LNCAP (cell line): ENCODE measurements around the gene SPATA16.

Experiments used
- TF ChIP-seq, protein P1 (sequence below): fragments of 450-650 bp; IDR thresholded peaks from 2 replicates; pipeline ENCODE4 v1.5.1; 2017; ENCODE audit warnings: mild to moderate bottlenecking

SPATA16 gene

DNA sequence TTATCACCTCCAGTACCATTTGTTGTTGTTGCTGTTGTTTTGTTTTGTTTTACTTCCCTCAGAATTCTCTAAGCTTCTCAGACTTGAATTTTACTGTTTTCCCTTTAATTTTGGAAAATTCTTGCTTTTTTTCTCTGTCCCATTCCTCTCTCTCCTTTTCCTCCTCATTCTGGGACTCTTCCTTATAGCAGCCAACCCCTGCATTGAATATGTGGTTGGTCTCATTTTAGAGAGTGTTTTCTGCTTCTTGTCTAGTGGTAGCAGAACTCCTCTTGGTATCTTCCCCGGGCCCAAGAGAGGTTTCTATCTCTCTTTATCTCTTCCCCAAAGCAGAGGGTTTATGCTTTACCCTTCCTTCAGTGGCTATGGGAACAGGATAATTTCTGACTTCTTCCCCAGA lies 113.6 kb downstream of the SPATA16 start:
- TF ChIP-seq, protein P1, sequence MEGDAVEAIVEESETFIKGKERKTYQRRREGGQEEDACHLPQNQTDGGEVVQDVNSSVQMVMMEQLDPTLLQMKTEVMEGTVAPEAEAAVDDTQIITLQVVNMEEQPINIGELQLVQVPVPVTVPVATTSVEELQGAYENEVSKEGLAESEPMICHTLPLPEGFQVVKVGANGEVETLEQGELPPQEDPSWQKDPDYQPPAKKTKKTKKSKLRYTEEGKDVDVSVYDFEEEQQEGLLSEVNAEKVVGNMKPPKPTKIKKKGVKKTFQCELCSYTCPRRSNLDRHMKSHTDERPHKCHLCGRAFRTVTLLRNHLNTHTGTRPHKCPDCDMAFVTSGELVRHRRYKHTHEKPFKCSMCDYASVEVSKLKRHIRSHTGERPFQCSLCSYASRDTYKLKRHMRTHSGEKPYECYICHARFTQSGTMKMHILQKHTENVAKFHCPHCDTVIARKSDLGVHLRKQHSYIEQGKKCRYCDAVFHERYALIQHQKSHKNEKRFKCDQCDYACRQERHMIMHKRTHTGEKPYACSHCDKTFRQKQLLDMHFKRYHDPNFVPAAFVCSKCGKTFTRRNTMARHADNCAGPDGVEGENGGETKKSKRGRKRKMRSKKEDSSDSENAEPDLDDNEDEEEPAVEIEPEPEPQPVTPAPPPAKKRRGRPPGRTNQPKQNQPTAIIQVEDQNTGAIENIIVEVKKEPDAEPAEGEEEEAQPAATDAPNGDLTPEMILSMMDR = no peak

DNA sequence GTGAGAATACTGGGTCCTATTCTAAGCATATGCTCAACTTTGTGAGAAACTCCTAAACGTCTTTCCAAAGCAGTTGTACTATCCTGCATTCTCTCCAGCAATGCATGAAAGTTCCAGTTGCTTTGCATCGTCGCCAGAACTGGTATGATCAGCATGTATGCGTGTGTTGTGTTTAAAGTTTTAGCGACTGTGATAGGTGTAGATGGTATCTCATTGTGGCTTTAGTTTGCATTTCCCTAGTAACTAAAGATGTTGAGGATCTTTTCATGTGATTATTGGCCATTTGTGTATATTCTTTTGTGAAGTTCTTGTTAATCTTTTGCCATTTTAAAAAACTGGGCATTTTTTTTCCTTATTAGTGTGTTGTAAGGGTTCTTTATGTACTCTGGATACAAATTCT lies 115.1 kb downstream of the SPATA16 start:
- TF ChIP-seq, protein P1 = no peak

DNA sequence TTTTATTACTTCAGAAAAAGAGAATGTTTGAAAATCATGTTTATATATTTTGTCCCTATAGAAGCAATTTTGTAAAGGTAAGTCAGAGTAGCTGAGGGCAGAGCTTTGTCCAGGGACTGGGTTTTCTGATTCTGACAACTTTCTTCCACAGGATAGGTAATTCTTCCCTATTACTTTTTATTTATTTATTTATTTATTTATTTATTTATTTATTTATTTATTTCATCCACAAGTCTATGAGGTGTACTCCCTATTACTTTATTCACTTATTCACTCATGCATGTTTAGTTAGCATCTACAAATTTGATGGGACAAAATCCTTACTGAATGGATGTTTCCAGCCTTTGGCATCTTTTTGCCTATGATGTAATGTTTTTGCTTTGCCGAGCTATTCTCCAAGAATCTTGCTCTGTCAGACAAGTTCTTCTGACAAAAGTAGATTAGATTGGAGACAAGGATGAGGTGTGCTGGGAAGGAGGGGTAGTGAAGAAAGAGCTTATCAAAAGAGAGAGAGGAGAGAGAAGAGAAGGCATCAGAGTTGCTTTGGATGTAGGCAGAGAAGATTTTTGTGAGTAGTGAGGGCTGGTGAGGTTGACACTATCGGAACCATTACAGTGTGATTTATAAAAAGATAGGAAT lies 119.4 kb downstream of the SPATA16 start:
- TF ChIP-seq, protein P1 = no peak

DNA sequence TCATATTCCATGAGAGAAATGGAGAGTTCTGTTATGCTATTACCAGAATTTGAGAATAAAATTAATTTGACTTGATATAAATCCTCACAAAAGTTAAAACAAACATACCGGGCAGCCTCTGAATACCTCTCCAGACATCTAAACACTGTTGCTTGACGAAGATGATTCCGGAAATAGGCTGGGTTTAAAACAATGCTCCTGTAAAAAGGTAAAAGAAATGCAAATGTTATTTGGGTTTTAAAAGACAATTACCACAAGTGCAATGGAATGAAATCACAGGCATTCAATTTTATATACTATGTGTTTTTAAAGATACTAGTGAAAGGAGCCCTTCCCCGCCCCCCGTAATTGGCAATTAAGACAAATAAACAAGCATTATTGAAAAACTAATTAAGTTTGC lies 121.7 kb downstream of the SPATA16 start:
- TF ChIP-seq, protein P1 = no peak

DNA sequence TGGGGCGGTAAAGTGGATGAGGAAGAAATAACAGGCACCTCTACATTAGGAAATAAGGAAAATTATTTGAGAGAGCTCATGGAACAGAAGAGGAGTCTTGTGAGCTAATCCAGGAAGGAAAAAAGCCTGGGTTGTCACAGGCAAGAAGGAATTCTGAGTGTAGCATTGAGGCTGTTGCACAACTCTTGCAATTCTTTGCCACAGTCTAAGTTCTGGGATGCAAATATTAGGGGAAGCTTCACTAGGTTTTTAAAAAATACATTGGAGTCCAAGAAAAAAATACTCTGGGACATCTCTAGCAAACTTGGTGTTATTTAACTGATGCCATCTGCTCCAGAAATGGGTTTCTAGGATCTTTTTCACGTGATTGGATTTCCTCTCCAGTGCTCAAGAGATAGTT lies 122.3 kb downstream of the SPATA16 start:
- TF ChIP-seq, protein P1 = no peak

DNA sequence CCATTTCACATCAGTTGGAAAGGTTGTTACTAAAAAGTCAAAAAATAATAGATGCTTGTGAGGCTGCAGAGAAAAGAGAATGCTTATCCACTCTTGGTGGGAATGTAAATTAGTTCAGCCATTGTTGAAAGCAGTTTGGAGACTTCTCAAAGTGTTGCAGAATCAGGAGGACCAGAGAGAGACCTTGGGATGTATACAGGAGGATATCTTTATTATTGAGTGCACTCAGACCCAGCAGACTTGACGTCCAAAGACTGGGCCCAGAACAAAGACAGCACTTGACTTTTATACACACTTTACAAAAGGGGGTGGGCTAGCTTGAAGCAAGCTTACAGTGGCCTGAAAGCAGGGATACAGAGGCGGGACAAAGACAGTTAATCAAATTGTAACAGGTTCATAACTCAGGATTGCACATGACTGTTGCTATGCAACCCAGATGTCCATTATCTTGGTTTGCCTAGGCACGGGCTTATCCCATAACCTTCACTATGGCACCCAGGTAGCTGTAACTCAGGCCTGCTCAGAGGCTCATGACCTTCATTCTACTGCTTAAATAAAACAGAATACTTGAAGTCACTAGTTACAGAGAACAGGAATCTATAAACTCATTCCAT lies 127.7 kb downstream of the SPATA16 start:
- TF ChIP-seq, protein P1 = no peak

DNA sequence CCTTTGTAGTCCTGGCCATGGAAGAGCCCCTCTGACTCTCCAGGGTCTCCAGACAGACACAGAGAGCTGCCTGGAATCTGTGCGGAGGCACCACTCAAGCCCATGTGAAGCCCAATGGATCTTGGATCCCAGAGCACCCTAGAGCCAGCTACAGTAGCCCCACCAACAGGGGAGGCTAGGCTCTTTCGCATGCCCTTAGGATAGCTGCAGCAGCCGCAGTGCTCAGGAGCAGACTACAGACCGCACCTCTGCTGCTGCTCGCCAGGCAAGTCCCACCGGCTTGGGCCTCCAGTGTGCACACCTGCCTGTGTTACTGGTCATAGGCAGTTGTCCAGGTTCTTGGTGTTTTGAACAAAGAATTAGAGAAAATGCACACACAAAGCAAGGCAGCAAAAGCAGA lies 131.6 kb downstream of the SPATA16 start:
- TF ChIP-seq, protein P1 = no peak

DNA sequence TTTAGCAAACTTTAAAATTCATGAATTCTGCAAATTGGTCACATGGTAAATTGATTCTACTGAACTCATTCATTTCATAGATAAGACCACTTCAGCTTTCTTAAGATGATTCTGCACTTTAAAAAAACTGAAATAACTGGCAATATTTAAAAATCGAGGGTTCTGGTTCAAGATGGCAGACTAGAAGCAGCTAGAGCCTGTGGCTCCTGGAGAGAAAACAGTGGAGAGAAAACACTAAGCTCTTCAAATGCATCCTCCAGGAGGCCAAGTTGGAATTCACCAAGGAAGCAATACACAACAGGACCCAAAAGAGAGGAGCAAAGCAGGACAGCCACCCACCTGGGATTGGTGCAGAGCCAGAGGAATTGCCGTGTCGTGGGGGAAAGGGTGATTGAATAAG lies 132.1 kb downstream of the SPATA16 start:
- TF ChIP-seq, protein P1 = no peak
